Panc1 (cell line): Measurements from ENCODE around the gene INTS11. TPM values are rescaled to one million over a fixed set of nuclear protein-coding genes. Genes with fewer than 3 reads are reported as not detected.
A peak's percentile ranks its signal among the peaks of the same experiment; 100 is the strongest.

Source experiments
- ATAC-seq: fragments of 200-7000 bp; cut with Tn5 transposase; 2 replicates; pipeline ENCODE4 v1.9.1; 2020; ENCODE audit warnings: mild to moderate bottlenecking, moderate library complexity
- BruUV-seq: library from RNA; stranded (reverse); fragments of 400-500 nt; replicated peaks from 2 replicates; lab custom pipeline; 2021; lab: Mats Ljungman, UMichigan
- CTCF ChIA-PET: fragments of 300-600 bp; sonication (Branson Sonifier 250); formaldehyde crosslinking; loops from one replicate; lab custom pipeline; 2022; ENCODE audit warnings: antibody characterized with exemption; lab: Charles Lee
- POLR2A ChIA-PET: fragments of 300-600 bp; sonication (Branson Sonifier 250); formaldehyde crosslinking; loops from one replicate; lab custom pipeline; 2022; ENCODE audit warnings: antibody characterized with exemption; lab: Charles Lee
- DNase-seq: peaks from one replicate; pipeline ENCODE4 v3.0.0-alpha.2; 2010; ENCODE audit warnings: low read depth, low spot score
- H3K27ac ChIP-seq: 2 replicates; pipeline ENCODE4 v1.5.1; 2011; ENCODE audit warnings: mild to moderate bottlenecking, low read length, inconsistent platforms
- H3K27me3 ChIP-seq: fragments of 200-500 bp; sonication (Bioruptor generic); 2 replicates; pipeline ENCODE4 v1.6.0; 2014; ENCODE audit warnings: low read length, inconsistent platforms; ENCODE audit not compliant: control insufficient read depth, insufficient read depth
- H3K36me3 ChIP-seq: fragments of 200-500 bp; sonication (Bioruptor generic); 2 replicates; pipeline ENCODE4 v1.5.1; 2014; ENCODE audit warnings: inconsistent platforms, mild to moderate bottlenecking, low read length, moderate library complexity; ENCODE audit not compliant: control insufficient read depth, insufficient read depth
- H3K4me1 ChIP-seq: 2 replicates; pipeline ENCODE4 v1.5.1; 2011; ENCODE audit warnings: inconsistent platforms, mild to moderate bottlenecking, low read length, moderate library complexity; ENCODE audit not compliant: control insufficient read depth, insufficient read depth
- H3K4me3 ChIP-seq, 2 experiments: 2 replicates each; pipeline ENCODE4 v1.5.1; 2011 to 2012; ENCODE audit warnings: low read depth in 2 of 2, low read length in 2 of 2, mild to moderate bottlenecking in 2 of 2, inconsistent platforms in 1 of 2, moderate library complexity in 1 of 2
- H3K9me3 ChIP-seq: fragments of 200-500 bp; sonication (Bioruptor generic); 2 replicates; pipeline ENCODE4 v1.5.1; 2014; ENCODE audit warnings: low read depth, mild to moderate bottlenecking, inconsistent platforms, low read length, moderate library complexity; ENCODE audit not compliant: control insufficient read depth, insufficient read depth
- POLR2AphosphoS5 ChIP-seq: IDR thresholded peaks from 2 replicates; pipeline ENCODE4 v1.6.1; 2012; ENCODE audit warnings: mild to moderate bottlenecking, low read depth, low read length, moderate library complexity
- SIN3A ChIP-seq: IDR thresholded peaks from 2 replicates; pipeline ENCODE4 v1.6.1; 2012; ENCODE audit warnings: low read depth, mild to moderate bottlenecking, low read length, moderate library complexity, borderline replicate concordance; ENCODE audit not compliant: insufficient read depth
- in situ Hi-C: cut with HindIII; loops from 2 replicates; pipeline ENCODE4 v1.10.0; 2016; ENCODE audit warnings: low sequenced_read_pairs, low pct_unique_long_range_greater_than_20kb
- intact Hi-C: fragments of 100-400 bp; cut with micrococcal nuclease; formaldehyde crosslinking; loops from one replicate; pipeline ENCODE4 v1.10.0; 2022; ENCODE audit not compliant: unreplicated experiment
- total RNA-seq: library from RNA; stranded (reverse); gene quantifications from one replicate; pipeline ENCODE4 v1.2.1, GENCODE V29; 2021; ENCODE audit not compliant: unreplicated experiment
- TF ChIP-seq, protein P1 (sequence below), 2 experiments: IDR thresholded peaks; 2 replicates each; pipeline ENCODE4 v1.6.1; 2011 to 2012; ENCODE audit warnings: low read depth in 2 of 2, control low read depth in 1 of 2, low read length in 1 of 2, mild to moderate bottlenecking in 1 of 2, moderate library complexity in 1 of 2; ENCODE audit not compliant: insufficient read depth in 1 of 2
- TF ChIP-seq, protein P2 (sequence below): fragments of 450-650 bp; IDR thresholded peaks from 2 replicates; pipeline ENCODE4 v1.5.1; 2017; ENCODE audit warnings: mild to moderate bottlenecking

Gene INTS11
- total RNA-seq, 1 experiment from 2014 or later: 114 TPM

GRCh38 chr1:1272341-1273208 lies 51.9 kb downstream of the INTS11 start:
- DNase-seq (no peak), ATAC-seq (no peak)
- in situ Hi-C loops: no loop called here
- Histone ChIP-seq H3K4me3 (peak overlapping the region; percentile 87 to 97), H3K9me3 (no peaks in the 10 kb centered on the region), H3K27me3 (no peaks in the 10 kb centered on the region), H3K4me1 (peaks cover 21% of the 10 kb centered on the region), H3K27ac (peak overlapping the region; percentile 84), H3K36me3 (no peaks in the 10 kb centered on the region; the same call in 1 of the 2 replicates)
- CTCF ChIA-PET: no interaction called here
- BruUV-seq: no TSS peak
- POLR2A ChIA-PET: no interaction called here
- intact Hi-C loops: no loop called here
- TF ChIP-seq POLR2AphosphoS5: no peak; the same call in 1 of the 2 replicates
- TF ChIP-seq, protein P1, sequence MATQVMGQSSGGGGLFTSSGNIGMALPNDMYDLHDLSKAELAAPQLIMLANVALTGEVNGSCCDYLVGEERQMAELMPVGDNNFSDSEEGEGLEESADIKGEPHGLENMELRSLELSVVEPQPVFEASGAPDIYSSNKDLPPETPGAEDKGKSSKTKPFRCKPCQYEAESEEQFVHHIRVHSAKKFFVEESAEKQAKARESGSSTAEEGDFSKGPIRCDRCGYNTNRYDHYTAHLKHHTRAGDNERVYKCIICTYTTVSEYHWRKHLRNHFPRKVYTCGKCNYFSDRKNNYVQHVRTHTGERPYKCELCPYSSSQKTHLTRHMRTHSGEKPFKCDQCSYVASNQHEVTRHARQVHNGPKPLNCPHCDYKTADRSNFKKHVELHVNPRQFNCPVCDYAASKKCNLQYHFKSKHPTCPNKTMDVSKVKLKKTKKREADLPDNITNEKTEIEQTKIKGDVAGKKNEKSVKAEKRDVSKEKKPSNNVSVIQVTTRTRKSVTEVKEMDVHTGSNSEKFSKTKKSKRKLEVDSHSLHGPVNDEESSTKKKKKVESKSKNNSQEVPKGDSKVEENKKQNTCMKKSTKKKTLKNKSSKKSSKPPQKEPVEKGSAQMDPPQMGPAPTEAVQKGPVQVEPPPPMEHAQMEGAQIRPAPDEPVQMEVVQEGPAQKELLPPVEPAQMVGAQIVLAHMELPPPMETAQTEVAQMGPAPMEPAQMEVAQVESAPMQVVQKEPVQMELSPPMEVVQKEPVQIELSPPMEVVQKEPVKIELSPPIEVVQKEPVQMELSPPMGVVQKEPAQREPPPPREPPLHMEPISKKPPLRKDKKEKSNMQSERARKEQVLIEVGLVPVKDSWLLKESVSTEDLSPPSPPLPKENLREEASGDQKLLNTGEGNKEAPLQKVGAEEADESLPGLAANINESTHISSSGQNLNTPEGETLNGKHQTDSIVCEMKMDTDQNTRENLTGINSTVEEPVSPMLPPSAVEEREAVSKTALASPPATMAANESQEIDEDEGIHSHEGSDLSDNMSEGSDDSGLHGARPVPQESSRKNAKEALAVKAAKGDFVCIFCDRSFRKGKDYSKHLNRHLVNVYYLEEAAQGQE (IDR thresholded peaks at IDR 0.05; ENCODE audit: insufficient read depth in 1 of 2, low read depth in 2 of 2, low read length in 1 of 2): 0 out of 4 replicates have a peak, but pooled peaks of 1 of the 2 experiments have one; percentile 38

DNA sequence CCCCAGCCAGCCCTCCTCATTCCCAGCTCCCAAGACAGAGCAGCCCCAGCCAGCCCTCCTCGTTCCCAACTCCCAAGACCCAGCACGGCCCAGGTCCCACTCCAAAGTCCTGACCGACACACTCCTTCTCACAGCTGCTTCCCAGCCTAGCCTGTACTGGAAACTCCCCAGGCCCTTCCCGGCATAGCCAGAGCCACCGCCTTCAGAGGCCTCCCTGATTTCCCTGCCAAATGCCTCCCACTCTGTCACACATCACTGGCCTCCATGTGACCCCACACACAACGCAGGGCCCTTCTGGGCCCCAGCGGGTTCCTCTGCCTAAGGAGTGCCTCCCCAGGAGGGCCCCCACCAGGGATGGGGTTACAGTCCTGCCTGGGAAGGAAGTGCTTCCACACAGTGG lies 53.6 kb downstream of the INTS11 start:
- Histone ChIP-seq H3K4me1 (peaks cover 21% of the 10 kb centered on the region), H3K27me3 (no peaks in the 10 kb centered on the region), H3K27ac (no peak overlapping the region), H3K4me3 (no peak overlapping the region), H3K9me3 (no peaks in the 10 kb centered on the region), H3K36me3 (no peaks in the 10 kb centered on the region; the same call in 1 of the 2 replicates)
- DNase-seq (no peak), ATAC-seq (no peak)
- in situ Hi-C loops: no loop called here
- BruUV-seq: no TSS peak
- TF ChIP-seq SIN3A: no peak
- ChIA-PET POLR2A (no interaction called here), CTCF (no interaction called here)
- intact Hi-C loops: no loop called here

DNA sequence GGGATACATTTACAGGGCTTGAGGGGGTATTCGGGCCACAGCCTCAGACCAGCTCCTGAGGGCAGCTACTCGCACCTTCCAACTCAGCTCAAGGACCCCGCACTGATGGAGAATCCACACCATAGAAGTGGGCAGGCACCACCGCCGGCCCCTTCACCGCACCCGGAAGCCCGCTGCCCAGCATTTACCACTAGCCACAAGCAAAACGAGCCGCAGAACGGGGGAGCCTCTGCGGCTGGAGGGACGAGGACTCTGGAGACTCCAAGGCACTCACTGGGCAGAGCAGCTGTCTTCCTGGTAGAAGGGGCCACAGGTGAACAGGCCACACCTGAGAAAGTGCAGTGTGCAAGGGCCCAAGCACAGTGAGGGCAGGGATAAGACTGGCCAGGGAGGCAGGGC lies 56.2 kb downstream of the INTS11 start:
- in situ Hi-C loops: no loop called here
- H3K4me1 ChIP-seq: peaks cover 17% of the 10 kb centered on the region
- no peaks in the 10 kb centered on the region; the same call in 1 of the 2 replicates for H3K36me3 ChIP-seq
- no TSS peak for BruUV-seq
- H3K9me3 ChIP-seq: no peaks in the 10 kb centered on the region
- TF ChIP-seq SIN3A: no peak
- TF ChIP-seq, protein P2, sequence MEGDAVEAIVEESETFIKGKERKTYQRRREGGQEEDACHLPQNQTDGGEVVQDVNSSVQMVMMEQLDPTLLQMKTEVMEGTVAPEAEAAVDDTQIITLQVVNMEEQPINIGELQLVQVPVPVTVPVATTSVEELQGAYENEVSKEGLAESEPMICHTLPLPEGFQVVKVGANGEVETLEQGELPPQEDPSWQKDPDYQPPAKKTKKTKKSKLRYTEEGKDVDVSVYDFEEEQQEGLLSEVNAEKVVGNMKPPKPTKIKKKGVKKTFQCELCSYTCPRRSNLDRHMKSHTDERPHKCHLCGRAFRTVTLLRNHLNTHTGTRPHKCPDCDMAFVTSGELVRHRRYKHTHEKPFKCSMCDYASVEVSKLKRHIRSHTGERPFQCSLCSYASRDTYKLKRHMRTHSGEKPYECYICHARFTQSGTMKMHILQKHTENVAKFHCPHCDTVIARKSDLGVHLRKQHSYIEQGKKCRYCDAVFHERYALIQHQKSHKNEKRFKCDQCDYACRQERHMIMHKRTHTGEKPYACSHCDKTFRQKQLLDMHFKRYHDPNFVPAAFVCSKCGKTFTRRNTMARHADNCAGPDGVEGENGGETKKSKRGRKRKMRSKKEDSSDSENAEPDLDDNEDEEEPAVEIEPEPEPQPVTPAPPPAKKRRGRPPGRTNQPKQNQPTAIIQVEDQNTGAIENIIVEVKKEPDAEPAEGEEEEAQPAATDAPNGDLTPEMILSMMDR: no peak
- no peak overlapping the region for H3K4me3 ChIP-seq
- no peaks in the 10 kb centered on the region for H3K27me3 ChIP-seq
- no peak for ATAC-seq
- no peak overlapping the region for H3K27ac ChIP-seq
- no peak for DNase-seq
- ChIA-PET POLR2A (no interaction called here), CTCF (no interaction called here)
- intact Hi-C loops: no loop called here
